HCT116 (cell line): ENCODE results near the gene ERBB4. TPM values are rescaled to one million over a fixed set of nuclear protein-coding genes. Genes with fewer than 3 reads are reported as not detected.

Source experiments
- ATAC-seq: fragments of 200-7000 bp; cut with Tn5 transposase; 2 replicates; pipeline ENCODE4 v1.9.1; 2020; ENCODE audit warnings: mild to moderate bottlenecking, moderate library complexity
- BruUV-seq: library from RNA; stranded (reverse); fragments of 400-500 nt; replicated peaks from 2 replicates; lab custom pipeline; 2021; lab: Mats Ljungman, UMichigan
- CTCF ChIA-PET: fragments of 300-600 bp; sonication (Branson Sonifier 250); formaldehyde crosslinking; loops from one replicate; lab custom pipeline; 2021; ENCODE audit warnings: antibody characterized with exemption; lab: Charles Lee
- POLR2A ChIA-PET: fragments of 300-600, 350-600 bp; sonication (Branson Sonifier 250); formaldehyde crosslinking; loops from one replicate; lab custom pipeline; 2021; ENCODE audit warnings: antibody characterized with exemption; lab: Charles Lee
- RAD21 ChIA-PET, 2 experiments: fragments of 300-600 bp; sonication (Branson Sonifier 250); formaldehyde crosslinking; loops; one replicate each; lab custom pipeline; 2023; ENCODE audit warnings: low total read pairs in 2 of 2; ENCODE audit not compliant: uncharacterized antibody in 2 of 2, unreplicated experiment in 2 of 2, low non-redundant PET in 1 of 2; lab: Charles Lee
- DNase-seq: peaks from one replicate; pipeline ENCODE4 v3.0.0-alpha.2; 2010; ENCODE audit warnings: low read depth, low spot score
- H2AFZ ChIP-seq: fragments of 200-600 bp; shearing (Covaris generic), sonication (generic); 2 replicates; pipeline ENCODE4 v1.6.1; 2017; ENCODE audit warnings: low read depth, mixed run types, mixed read lengths, antibody characterized with exemption, low read length; ENCODE audit not compliant: poor library complexity, severe bottlenecking
- H3K27ac ChIP-seq: 2 replicates; pipeline ENCODE4 v1.5.1; 2012; ENCODE audit warnings: low read depth, low read length
- H3K27me3 ChIP-seq: fragments of 200-600 bp; sonication (generic); 2 replicates; pipeline ENCODE4 v1.6.1; 2016; ENCODE audit warnings: mixed run types, low read length, mixed read lengths; ENCODE audit not compliant: insufficient read depth
- H3K36me3 ChIP-seq, 2 experiments: fragments of 200-500 bp in 1 of 2; fragments of 200-600 bp in 1 of 2; sonication (Bioruptor generic) in 1 of 2; sonication (generic) in 1 of 2; 2 replicates each; pipeline versions ENCODE4 v1.5.1 to v1.6.1; 2014 to 2016; ENCODE audit warnings: low read length in 2 of 2, inconsistent platforms in 1 of 2, mixed read lengths in 1 of 2, mixed run types in 1 of 2; ENCODE audit not compliant: insufficient read depth in 2 of 2, control insufficient read depth in 1 of 2
- H3K4me1 ChIP-seq, 2 experiments: fragments of 200-600 bp in 1 of 2; sonication (generic) in 1 of 2; 2 replicates each; pipeline versions ENCODE4 v1.5.1 to v1.6.1; 2012 to 2017; ENCODE audit warnings: low read length in 2 of 2, inconsistent platforms in 1 of 2, mild to moderate bottlenecking in 1 of 2, mixed read lengths in 1 of 2, mixed run types in 1 of 2, moderate library complexity in 1 of 2; ENCODE audit not compliant: insufficient read depth in 2 of 2, control insufficient read depth in 1 of 2
- H3K4me2 ChIP-seq: fragments of 200-600 bp; sonication (generic); 2 replicates; pipeline ENCODE4 v1.6.1; 2017; ENCODE audit warnings: mixed run types, low read length, mixed read lengths
- H3K4me3 ChIP-seq, 2 experiments: fragments of 200-600 bp in 1 of 2; sonication (generic) in 1 of 2; replicated peaks in 1 of 2; 2 replicates each; pipeline ENCODE4 v1.5.1; 2011 to 2016; ENCODE audit warnings: low read length in 2 of 2, control low read depth in 1 of 2, low read depth in 1 of 2, mild to moderate bottlenecking in 1 of 2, mixed read lengths in 1 of 2, mixed run types in 1 of 2
- H3K79me2 ChIP-seq: fragments of 200-600 bp; sonication (generic); 2 replicates; pipeline ENCODE4 v1.6.1; 2017; ENCODE audit warnings: mild to moderate bottlenecking, mixed run types, low read length, moderate library complexity, mixed read lengths; ENCODE audit not compliant: insufficient read depth
- H3K9ac ChIP-seq: fragments of 200-600 bp; sonication (generic); 2 replicates; pipeline ENCODE4 v1.6.1; 2016; ENCODE audit warnings: low read length, mixed read lengths
- H3K9me2 ChIP-seq: fragments of 200-600 bp; sonication (generic), shearing (Covaris generic); 2 replicates; pipeline ENCODE4 v1.6.1; 2017; ENCODE audit warnings: mixed run types, mild to moderate bottlenecking, moderate library complexity; ENCODE audit not compliant: insufficient read depth
- H3K9me3 ChIP-seq, 2 experiments: fragments of 200-500 bp in 1 of 2; fragments of 200-600 bp in 1 of 2; sonication (Bioruptor generic) in 1 of 2; sonication (generic) in 1 of 2; 2 replicates each; pipeline ENCODE4 v1.6.1; 2014 to 2017; ENCODE audit warnings: low read length in 2 of 2, mixed read lengths in 2 of 2, inconsistent platforms in 1 of 2, low read depth in 1 of 2, mild to moderate bottlenecking in 1 of 2, mixed run types in 1 of 2, moderate library complexity in 1 of 2; ENCODE audit not compliant: control insufficient read depth in 1 of 2, insufficient read depth in 1 of 2
- H4K20me1 ChIP-seq: fragments of 200-600 bp; sonication (generic), shearing (Covaris generic); 2 replicates; pipeline ENCODE4 v1.6.1; 2017; ENCODE audit warnings: mixed run types, mild to moderate bottlenecking, moderate library complexity; ENCODE audit not compliant: insufficient read depth
- CBX3 ChIP-seq: IDR thresholded peaks from 2 replicates; pipeline ENCODE4 v1.6.1; 2012; ENCODE audit warnings: low read depth
- CEBPB ChIP-seq: IDR thresholded peaks from 2 replicates; pipeline ENCODE4 v1.6.1; 2012; ENCODE audit warnings: low read depth
- ELF1 ChIP-seq: IDR thresholded peaks from 2 replicates; pipeline ENCODE4 v1.6.1; 2012; ENCODE audit warnings: low read depth, borderline replicate concordance
- POLR2AphosphoS5 ChIP-seq: IDR thresholded peaks from 2 replicates; pipeline ENCODE4 v1.6.1; 2011; ENCODE audit warnings: mild to moderate bottlenecking, low read depth, low read length, moderate library complexity
- SRF ChIP-seq: IDR thresholded peaks from 2 replicates; pipeline ENCODE4 v1.6.1; 2012; ENCODE audit warnings: low read depth
- intact Hi-C: fragments of 100-400 bp; cut with micrococcal nuclease; formaldehyde crosslinking; loops from 2 replicates; pipeline ENCODE4 v1.10.0; 2022
- total RNA-seq: library from RNA; stranded (reverse); gene quantifications from one replicate; pipeline ENCODE4 v1.2.1, GENCODE V29; 2021; ENCODE audit not compliant: unreplicated experiment
- TF ChIP-seq, protein P1 (sequence below): IDR thresholded peaks from 2 replicates; pipeline ENCODE4 v1.6.1; 2012
- TF ChIP-seq, protein P2 (sequence below): IDR thresholded peaks from 2 replicates; pipeline ENCODE4 v1.6.1; 2011; ENCODE audit warnings: mild to moderate bottlenecking, low read length, moderate library complexity; ENCODE audit not compliant: insufficient replicate concordance; ENCODE audit errors: extremely low read depth

The ERBB4 gene
- total RNA-seq, 1 experiment from 2014 or later: 0.10 TPM

DNA sequence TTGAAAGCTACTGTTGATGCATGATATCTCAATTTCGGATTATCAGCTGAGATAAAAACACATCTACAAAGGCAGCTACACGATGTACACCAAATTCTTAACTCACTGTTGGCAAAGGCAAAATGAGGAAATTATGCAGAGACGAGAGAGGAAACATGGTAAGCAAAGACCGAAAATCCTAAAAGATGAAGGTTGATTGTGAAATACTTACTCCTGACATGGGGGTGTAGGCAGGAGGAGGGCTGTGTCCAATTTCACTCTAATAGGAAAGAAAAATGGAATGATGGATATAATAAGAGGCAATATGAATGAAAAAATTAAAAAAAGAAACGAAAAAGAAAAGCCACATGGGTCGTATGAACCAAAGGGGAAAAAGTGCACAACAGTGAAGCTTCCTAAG lies 1150.9 kb downstream of the ERBB4 start (continued):
- TF ChIP-seq, protein P1, sequence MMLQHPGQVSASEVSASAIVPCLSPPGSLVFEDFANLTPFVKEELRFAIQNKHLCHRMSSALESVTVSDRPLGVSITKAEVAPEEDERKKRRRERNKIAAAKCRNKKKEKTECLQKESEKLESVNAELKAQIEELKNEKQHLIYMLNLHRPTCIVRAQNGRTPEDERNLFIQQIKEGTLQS: no peak
- TF ChIP-seq, protein P2, sequence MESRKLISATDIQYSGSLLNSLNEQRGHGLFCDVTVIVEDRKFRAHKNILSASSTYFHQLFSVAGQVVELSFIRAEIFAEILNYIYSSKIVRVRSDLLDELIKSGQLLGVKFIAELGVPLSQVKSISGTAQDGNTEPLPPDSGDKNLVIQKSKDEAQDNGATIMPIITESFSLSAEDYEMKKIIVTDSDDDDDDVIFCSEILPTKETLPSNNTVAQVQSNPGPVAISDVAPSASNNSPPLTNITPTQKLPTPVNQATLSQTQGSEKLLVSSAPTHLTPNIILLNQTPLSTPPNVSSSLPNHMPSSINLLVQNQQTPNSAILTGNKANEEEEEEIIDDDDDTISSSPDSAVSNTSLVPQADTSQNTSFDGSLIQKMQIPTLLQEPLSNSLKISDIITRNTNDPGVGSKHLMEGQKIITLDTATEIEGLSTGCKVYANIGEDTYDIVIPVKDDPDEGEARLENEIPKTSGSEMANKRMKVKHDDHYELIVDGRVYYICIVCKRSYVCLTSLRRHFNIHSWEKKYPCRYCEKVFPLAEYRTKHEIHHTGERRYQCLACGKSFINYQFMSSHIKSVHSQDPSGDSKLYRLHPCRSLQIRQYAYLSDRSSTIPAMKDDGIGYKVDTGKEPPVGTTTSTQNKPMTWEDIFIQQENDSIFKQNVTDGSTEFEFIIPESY: no peak

DNA sequence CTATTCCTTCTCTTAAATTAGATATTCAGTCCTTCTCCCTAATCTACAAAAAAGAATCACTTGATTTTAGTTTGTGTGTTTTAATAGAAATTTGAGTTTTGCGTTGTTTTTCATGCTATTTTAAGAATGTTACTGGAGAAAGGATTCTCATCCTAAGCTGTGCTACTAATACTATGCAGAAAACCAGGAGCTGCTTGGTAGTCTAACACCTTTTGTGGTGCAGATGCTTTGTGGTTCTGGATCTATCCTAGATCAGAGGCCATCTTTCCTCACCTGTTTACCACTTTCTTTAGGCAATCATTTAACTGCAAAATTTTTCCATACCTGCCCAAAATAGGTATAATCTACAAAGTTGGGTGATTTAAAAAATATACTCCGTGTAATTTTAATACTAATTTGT lies 1158.6 kb downstream of the ERBB4 start:
- Histone ChIP-seq H3K9me3 (no peaks in the 10 kb centered on the region), H3K4me2 (no peak overlapping the region), H3K9ac (no peak overlapping the region), H3K9me2 (no peaks in the 10 kb centered on the region), H4K20me1 (no peaks in the 10 kb centered on the region), H3K4me3 (no peak overlapping the region), H3K36me3 (no peaks in the 10 kb centered on the region), H3K79me2 (no peaks in the 10 kb centered on the region), H3K4me1 (no peaks in the 10 kb centered on the region), H2AFZ (no peak overlapping the region), H3K27ac (no peak overlapping the region), H3K27me3 (no peaks in the 10 kb centered on the region)
- ChIA-PET RAD21 (no interaction called here), CTCF (no interaction called here), POLR2A (no interaction called here)
- TF ChIP-seq, protein P1: no peak
- TF ChIP-seq ELF1 (no peak), SRF (no peak), POLR2AphosphoS5 (no peak), CEBPB (no peak), CBX3 (no peak)
- TF ChIP-seq, protein P2: no peak
- ATAC-seq (no peak), DNase-seq (no peak)
- BruUV-seq: no TSS peak
- intact Hi-C loops: no loop called here
